Stimulated activated CD4-positive, alpha-beta T cell treated with anti-CD3 and anti-CD28 coated beads, TNF-alpha, amount 100 ng/mL, for 4 hours (primary cell): ENCODE measurements around the gene TSPAN6.

ENCODE experiments used
- DNase-seq, 3 experiments: peaks; one replicate each; pipeline ENCODE4 v3.0.0-alpha.2; 2020; ENCODE audit warnings: low read depth in 3 of 3

TSPAN6 gene

GRCh38 chrX:100636321-100636991 is at the start of gene TSPAN6:
TSS of gene TSPAN6 (minus strand) at chrX:100636806. CDS start at chrX:100636694, 112 bp downstream.
- peak; percentile 43 to 59 (median 48) for DNase-seq

- no peak for DNase-seq
Measured at GRCh38 chrX:100685997-100686305, 49.3 kb upstream of the TSPAN6 start.

GRCh38 chrX:100685284-100685996 is 48.8 kb upstream of the TSPAN6 start:
- DNase-seq = peak; percentile 4 to 38 (median 21)

GRCh38 chrX:100682939-100683338 is 46.3 kb upstream of the TSPAN6 start:
- DNase-seq = no peak

GRCh38 chrX:100681599-100681998 is 45.0 kb upstream of the TSPAN6 start:
- DNase-seq = no peak

GRCh38 chrX:100680756-100681155 is 44.1 kb upstream of the TSPAN6 start:
- DNase-seq = no peak

GRCh38 chrX:100677611-100678181 is 41.1 kb upstream of the TSPAN6 start:
- no peak for DNase-seq

- DNase-seq = no peak
Measured at GRCh38 chrX:100674705-100675104, 38.1 kb upstream of the TSPAN6 start.

- DNase-seq = no peak
Measured at GRCh38 chrX:100673397-100673953, 36.9 kb upstream of the TSPAN6 start.

- DNase-seq = no peak
Measured at GRCh38 chrX:100672966-100673365, 36.4 kb upstream of the TSPAN6 start.

- DNase-seq = no peak
Measured at GRCh38 chrX:100663642-100664041, 27.0 kb upstream of the TSPAN6 start.

- DNase-seq = no peak
Measured at GRCh38 chrX:100662796-100663195, 26.2 kb upstream of the TSPAN6 start.

GRCh38 chrX:100662170-100662569 is 25.6 kb upstream of the TSPAN6 start:
- DNase-seq = no peak

- DNase-seq = no peak
Measured at GRCh38 chrX:100659431-100660137, 23.0 kb upstream of the TSPAN6 start.

GRCh38 chrX:100658941-100659381 is 22.4 kb upstream of the TSPAN6 start:
- no peak for DNase-seq

- no peak for DNase-seq
Measured at GRCh38 chrX:100654261-100654660, 17.7 kb upstream of the TSPAN6 start.

- DNase-seq = no peak
Measured at GRCh38 chrX:100652266-100652665, 15.7 kb upstream of the TSPAN6 start.

GRCh38 chrX:100650841-100651240 is 14.2 kb upstream of the TSPAN6 start:
- DNase-seq = no peak

- no peak for DNase-seq
Measured at GRCh38 chrX:100649550-100650356, 13.1 kb upstream of the TSPAN6 start.

GRCh38 chrX:100648458-100649417 is 12.1 kb upstream of the TSPAN6 start:
- no peak for DNase-seq
